Peyer's patch (tissue), 4 donors: ENCODE results near the gene SGSH.

Experiments used
- POLR2A ChIP-seq, 2 donors: fragments of 450-650 bp; IDR thresholded peaks; one replicate each; pipeline ENCODE4 v1.5.1; 2017; ENCODE audit warnings: antibody characterized with exemption in 2 of 2, mild to moderate bottlenecking in 2 of 2, moderate library complexity in 2 of 2
- TF ChIP-seq, protein P1 (sequence below), 6 experiments: fragments of 450-650 bp in 4 of 6; fragments of 200-600 bp in 2 of 6; sonication (generic) in 1 of 6; IDR thresholded peaks; one replicate each; pipeline ENCODE4 v1.5.1; 2017 to 2019; ENCODE audit warnings: antibody characterized with exemption in 6 of 6, mild to moderate bottlenecking in 3 of 6, moderate library complexity in 1 of 6

DNA sequence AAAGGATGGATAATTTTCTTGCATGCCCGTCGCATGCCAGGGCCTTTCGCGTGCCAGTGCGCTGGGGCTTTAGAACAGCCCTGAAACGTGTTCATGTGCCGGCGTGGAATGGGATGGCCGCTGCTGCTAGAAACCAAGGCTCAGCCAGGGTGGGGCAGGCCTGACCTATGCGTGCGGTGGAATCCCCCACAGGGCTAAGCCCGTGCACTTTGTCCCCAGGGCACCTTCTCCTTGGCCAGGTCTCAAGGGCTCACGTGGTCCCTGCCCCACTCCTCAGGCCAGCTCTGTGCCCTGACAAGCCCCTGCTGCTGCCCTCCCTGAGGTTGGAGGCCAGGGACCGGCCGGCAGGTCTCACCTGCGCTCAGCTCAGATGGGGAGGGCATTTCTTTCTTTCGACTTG, 27.4 kb upstream of the SGSH start:
- no peak for TF ChIP-seq POLR2A (IDR thresholded peaks at IDR 0.05)
- TF ChIP-seq, protein P1, sequence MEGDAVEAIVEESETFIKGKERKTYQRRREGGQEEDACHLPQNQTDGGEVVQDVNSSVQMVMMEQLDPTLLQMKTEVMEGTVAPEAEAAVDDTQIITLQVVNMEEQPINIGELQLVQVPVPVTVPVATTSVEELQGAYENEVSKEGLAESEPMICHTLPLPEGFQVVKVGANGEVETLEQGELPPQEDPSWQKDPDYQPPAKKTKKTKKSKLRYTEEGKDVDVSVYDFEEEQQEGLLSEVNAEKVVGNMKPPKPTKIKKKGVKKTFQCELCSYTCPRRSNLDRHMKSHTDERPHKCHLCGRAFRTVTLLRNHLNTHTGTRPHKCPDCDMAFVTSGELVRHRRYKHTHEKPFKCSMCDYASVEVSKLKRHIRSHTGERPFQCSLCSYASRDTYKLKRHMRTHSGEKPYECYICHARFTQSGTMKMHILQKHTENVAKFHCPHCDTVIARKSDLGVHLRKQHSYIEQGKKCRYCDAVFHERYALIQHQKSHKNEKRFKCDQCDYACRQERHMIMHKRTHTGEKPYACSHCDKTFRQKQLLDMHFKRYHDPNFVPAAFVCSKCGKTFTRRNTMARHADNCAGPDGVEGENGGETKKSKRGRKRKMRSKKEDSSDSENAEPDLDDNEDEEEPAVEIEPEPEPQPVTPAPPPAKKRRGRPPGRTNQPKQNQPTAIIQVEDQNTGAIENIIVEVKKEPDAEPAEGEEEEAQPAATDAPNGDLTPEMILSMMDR (IDR thresholded peaks at IDR 0.05): no peak
